Ovary (tissue), 9 donors: ENCODE results near the gene CHD6. TPM values are rescaled to one million over a fixed set of nuclear protein-coding genes. Genes with fewer than 3 reads are reported as not detected.

Source experiments
- DNase-seq, 5 donors: peaks; one replicate each; pipeline ENCODE4 v3.0.0-alpha.2; 2019 to 2020
- H3K27ac ChIP-seq, 2 donors: fragments of 200-600 bp; one replicate each; pipeline versions ENCODE4 v1.5.1 to v1.8.0; 2019 to 2022
- H3K27me3 ChIP-seq: fragments of 200-600 bp; one replicate; pipeline ENCODE4 v1.8.0; 2022
- H3K36me3 ChIP-seq: fragments of 200-600 bp; sonication (generic); one replicate; pipeline ENCODE4 v1.5.1; 2019
- H3K4me1 ChIP-seq: one replicate; pipeline ENCODE4 v1.8.1; 2013; ENCODE audit warnings: mild to moderate bottlenecking, moderate library complexity; ENCODE audit not compliant: insufficient read depth
- H3K4me3 ChIP-seq: fragments of 200-600 bp; sonication (generic); one replicate; pipeline ENCODE4 v1.5.1; 2017
- H3K9me3 ChIP-seq, 2 donors: fragments of 200-600 bp in 1 of 2; sonication (generic) in 1 of 2; one replicate each; pipeline versions ENCODE4 v1.5.1 to v1.8.1; 2013 to 2019; ENCODE audit warnings: mild to moderate bottlenecking in 1 of 2, moderate library complexity in 1 of 2
- EP300 ChIP-seq: sonication (generic); formaldehyde crosslinking; IDR thresholded peaks from one replicate; pipeline ENCODE4 v1.6.1; 2017; ENCODE audit warnings: antibody characterized with exemption
- POLR2A ChIP-seq: fragments of 450-650 bp; IDR thresholded peaks from one replicate; pipeline ENCODE4 v1.6.1; 2017; ENCODE audit warnings: antibody characterized with exemption, mild to moderate bottlenecking, moderate library complexity
- WGBS, 3 donors: extraction: QIAGEN DNeasy Blood & Tissue Kit in 1 of 3; methylation state at CpG; one replicate each; pipeline versions ENCODE4 v1.1.5 to v1.1.7; 2013 to 2017; 5-methylcytosine and 5-hydroxymethylcytosine counted together
- intact Hi-C, 4 donors: fragments of 100-400 bp; cut with DNase I; formaldehyde crosslinking; loops; one replicate each; pipeline versions ENCODE4 v1.11.0 to v1.15.1; 2022 to 2023
- polyA plus RNA-seq, 2 donors: library from polyadenylated mRNA; stranded (reverse); fragments of 200-250 nt in 1 of 2; fragments of 350-450 nt in 1 of 2; fragmentation: Illumina TruSeq in 1 of 2; extraction: RNeasy Lipid Tissue Mini Kit (QIAGEN cat#74804) in 1 of 2; gene quantifications; one replicate each; pipeline ENCODE4 v1.2.3, GENCODE V29; 2013 to 2014
- total RNA-seq, 7 donors: library from RNA; depleted of rRNA in 2 of 7; stranded (reverse); fragments of >200 nt in 2 of 7; fragmentation: NEBNext Ultra II Directional in 3 of 7; extraction: Animal tissue kit (Norgen Biotek cat#: 25700) in 3 of 7; gene quantifications; one replicate each; pipeline versions ENCODE4 v1.1.0 to v1.2.4, GENCODE V29; 2016 to 2023
- TF ChIP-seq, protein P1 (sequence below), 3 donors: fragments of 450-650 bp in 2 of 3; fragments of 200-600 bp in 1 of 3; IDR thresholded peaks; one replicate each; pipeline versions ENCODE4 v1.5.1 to v1.8.0; 2016 to 2022; ENCODE audit warnings: antibody characterized with exemption in 3 of 3, mild to moderate bottlenecking in 1 of 3
- donor health status: DM: no; HTN: no; CAD: no; lungs with moderate emphysema.
- donor health status: DM: no; HTN: no; CAD: no.
- donor health status: Bipolar disorder and iron deficiency.
- donor health status: DM: yes; HTN: yes; CAD: no.
- donor health status: DM: no; HTN: no; CAD: no.
- donor health status: DM: yes; HTN: yes; CAD: no.

Gene CHD6
- total and polyA plus RNA-seq, 9 donors = 12.1 to 82.4 (median 52.7) TPM

DNA sequence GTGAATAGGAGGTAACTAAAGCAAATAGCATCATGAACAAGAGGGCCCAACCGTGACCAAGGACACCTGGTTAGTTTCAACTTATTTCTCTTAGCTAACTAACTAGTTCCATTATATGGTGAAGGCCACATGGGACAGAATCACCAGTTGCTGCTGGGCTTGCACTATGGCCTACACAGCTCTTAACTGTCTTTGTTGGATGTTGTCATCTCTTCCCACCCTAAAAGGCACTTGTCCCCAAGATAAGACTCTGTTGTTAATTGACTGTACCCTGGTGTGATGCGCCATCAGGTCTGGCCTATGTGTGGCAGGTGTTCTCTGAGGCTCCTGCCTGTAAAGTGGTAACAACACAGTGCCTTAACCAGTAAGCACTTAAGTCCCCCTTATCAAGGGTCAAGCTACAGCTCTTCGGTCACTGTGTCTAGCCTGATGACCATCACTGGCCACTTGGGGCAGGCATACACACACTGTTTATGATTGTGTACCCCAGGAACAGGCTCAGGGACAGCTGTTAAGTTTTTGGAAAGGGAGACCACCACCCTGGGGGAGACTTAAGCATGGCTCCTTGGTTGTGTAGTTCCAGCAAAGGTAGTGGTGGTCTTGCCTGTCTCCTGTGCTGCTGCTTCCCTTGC lies 51.2 kb downstream of the CHD6 start:
- H3K4me1 ChIP-seq = peaks cover 15% of the 10 kb centered on the region
- WGBS, 3 donors = 86 to 100% (median 98%) methylated on average over 3 of the region's 3 CpGs

DNA sequence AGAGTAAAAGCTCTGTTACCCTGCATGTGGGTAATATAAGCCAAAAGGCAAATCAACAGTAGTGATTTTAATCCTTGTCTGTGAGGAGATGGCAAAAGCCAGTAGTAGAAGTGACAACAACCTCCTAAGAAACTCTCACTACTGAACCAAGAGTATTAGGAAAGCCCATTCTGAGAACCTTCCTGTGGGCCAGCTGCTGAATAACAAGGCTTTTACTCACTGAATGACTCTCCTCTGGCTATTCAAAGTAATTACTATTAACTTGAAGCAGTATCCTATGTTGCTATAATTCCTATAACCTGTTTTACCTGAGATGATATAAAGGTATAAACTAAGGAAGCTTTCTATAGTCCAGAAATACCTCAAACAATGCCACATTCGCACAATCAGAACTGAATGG lies 55.1 kb downstream of the CHD6 start:
- Histone ChIP-seq H3K27ac (no peak overlapping the region), H3K27me3 (no peaks in the 10 kb centered on the region), H3K36me3 (no peaks in the 10 kb centered on the region), H3K4me1 (peaks cover 9% of the 10 kb centered on the region), H3K9me3 (no peaks in the 10 kb centered on the region), H3K4me3 (no peak overlapping the region)
- intact Hi-C loops = no loop called here
- 95 to 100% (median 98%) methylated on average over 1 of the region's 1 CpG for WGBS, 3 donors
- DNase-seq = no peak
- no peak for TF ChIP-seq EP300
- TF ChIP-seq, protein P1, sequence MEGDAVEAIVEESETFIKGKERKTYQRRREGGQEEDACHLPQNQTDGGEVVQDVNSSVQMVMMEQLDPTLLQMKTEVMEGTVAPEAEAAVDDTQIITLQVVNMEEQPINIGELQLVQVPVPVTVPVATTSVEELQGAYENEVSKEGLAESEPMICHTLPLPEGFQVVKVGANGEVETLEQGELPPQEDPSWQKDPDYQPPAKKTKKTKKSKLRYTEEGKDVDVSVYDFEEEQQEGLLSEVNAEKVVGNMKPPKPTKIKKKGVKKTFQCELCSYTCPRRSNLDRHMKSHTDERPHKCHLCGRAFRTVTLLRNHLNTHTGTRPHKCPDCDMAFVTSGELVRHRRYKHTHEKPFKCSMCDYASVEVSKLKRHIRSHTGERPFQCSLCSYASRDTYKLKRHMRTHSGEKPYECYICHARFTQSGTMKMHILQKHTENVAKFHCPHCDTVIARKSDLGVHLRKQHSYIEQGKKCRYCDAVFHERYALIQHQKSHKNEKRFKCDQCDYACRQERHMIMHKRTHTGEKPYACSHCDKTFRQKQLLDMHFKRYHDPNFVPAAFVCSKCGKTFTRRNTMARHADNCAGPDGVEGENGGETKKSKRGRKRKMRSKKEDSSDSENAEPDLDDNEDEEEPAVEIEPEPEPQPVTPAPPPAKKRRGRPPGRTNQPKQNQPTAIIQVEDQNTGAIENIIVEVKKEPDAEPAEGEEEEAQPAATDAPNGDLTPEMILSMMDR (IDR thresholded peaks at IDR 0.05) = no peak
- TF ChIP-seq POLR2A = no peak

More for the DNA sequence above, 51.2 kb downstream of the CHD6 start:
- H3K9me3 ChIP-seq = no peaks in the 10 kb centered on the region
- no peaks in the 10 kb centered on the region for H3K36me3 ChIP-seq
- TF ChIP-seq EP300 = no peak
- TF ChIP-seq, protein P1 (IDR thresholded peaks at IDR 0.05) = no peak
- no peak for TF ChIP-seq POLR2A
- intact Hi-C loops = no loop called here
- no peak overlapping the region for H3K27ac ChIP-seq
- H3K4me3 ChIP-seq = no peak overlapping the region
- no peak for DNase-seq
- H3K27me3 ChIP-seq = no peaks in the 10 kb centered on the region

DNA sequence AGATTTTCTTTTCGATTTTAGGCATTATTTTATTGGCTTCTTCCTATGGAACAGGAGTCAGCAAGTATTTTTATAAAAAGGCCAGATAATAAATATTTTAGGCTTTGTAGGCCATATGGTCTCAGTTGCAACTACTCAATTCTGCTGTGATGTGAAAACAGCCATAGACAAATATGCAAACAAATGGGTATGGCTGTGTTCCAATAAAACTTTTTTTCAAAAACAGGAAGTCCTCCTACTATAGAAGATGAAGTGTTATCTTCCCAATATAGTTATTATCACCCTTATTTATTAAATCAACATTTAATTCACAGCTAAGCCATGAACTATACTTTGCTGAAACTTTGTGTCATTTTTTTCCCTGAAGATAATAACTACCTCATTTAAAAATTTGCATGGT lies 57.2 kb downstream of the CHD6 start:
- H3K4me3 ChIP-seq = no peak overlapping the region
- 24 to 51% (median 29%) methylated on average over 1 of the region's 1 CpG for WGBS, 3 donors
- peaks cover 3% of the 10 kb centered on the region for H3K4me1 ChIP-seq
- no peak for TF ChIP-seq EP300
- H3K36me3 ChIP-seq = no peaks in the 10 kb centered on the region
- no peaks in the 10 kb centered on the region for H3K27me3 ChIP-seq
- no peak for DNase-seq
- no peaks in the 10 kb centered on the region for H3K9me3 ChIP-seq
- intact Hi-C loops = no loop called here
- no peak overlapping the region for H3K27ac ChIP-seq

DNA sequence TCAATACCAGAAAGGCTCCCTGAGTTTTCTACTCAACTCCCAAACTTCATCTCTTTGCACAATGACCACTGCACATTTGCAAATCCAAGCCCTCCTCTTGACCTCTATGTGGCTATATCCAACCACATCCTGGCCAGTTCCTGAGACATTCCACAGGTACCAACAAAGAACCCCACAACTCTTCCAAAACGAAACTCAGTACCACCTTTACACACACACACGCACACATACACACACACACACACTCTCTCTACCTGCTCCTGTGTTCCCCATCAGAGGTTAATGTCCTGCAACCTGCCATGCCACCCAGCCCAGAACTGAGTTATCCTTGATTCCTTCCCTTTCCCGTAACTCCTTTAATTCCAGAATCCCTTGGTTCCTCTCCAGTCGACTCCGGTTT lies 58.5 kb downstream of the CHD6 start:
- Histone ChIP-seq H3K27ac (no peak overlapping the region), H3K4me3 (no peak overlapping the region), H3K27me3 (no peaks in the 10 kb centered on the region), H3K4me1 (peaks cover 3% of the 10 kb centered on the region), H3K9me3 (no peaks in the 10 kb centered on the region), H3K36me3 (no peaks in the 10 kb centered on the region)
- 92 to 95% (median 93%) methylated on average over 5 of the region's 5 CpGs for WGBS, 3 donors
- DNase-seq = no peak
- TF ChIP-seq EP300 (no peak), POLR2A (no peak)
- TF ChIP-seq, protein P1 (IDR thresholded peaks at IDR 0.05) = no peak
- intact Hi-C loops = no loop called here

DNA sequence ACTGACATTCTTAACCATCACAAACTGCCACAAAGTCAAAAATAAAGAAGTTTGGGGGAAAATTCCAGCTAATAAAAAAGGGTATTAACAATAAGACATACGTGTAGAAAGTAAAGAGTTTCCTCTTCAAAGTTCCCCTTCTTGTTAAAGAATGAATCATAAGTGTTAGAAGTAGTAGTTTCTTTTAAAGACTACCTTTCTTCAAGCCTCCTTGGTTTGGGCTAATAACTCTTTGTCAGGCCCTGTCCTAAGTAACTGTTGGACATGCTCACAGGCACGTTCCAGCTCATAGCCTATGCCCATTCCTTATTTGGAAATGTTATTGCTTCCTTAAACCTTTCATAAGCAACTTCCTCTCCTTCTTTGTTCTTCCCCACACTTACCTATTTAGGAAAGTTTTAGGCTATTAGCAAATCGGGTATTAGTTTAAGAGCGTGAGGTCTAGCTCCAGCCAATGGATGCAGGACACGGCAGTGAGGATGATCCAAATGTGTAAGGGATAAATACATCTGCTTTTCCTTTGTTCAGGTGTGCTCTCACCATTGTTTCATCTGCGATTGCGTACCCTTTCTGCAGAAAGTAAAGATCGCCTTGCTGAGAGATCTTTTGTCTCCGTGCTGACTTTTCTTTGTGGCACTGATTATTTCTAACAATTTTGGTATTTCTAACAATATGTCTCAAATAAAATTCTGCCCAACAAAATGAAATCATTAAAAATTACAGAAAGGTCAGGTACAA lies 64.9 kb downstream of the CHD6 start:
- H3K27ac ChIP-seq = no peak overlapping the region
- 94 to 95% (median 94%) methylated on average over 9 of the region's 9 CpGs for WGBS, 3 donors
- TF ChIP-seq POLR2A = no peak
- intact Hi-C loops = no loop called here
- no peaks in the 10 kb centered on the region for H3K27me3 ChIP-seq
- H3K36me3 ChIP-seq = no peaks in the 10 kb centered on the region
- H3K9me3 ChIP-seq = no peaks in the 10 kb centered on the region
- DNase-seq = no peak
- H3K4me1 ChIP-seq = peaks cover 2% of the 10 kb centered on the region
- no peak overlapping the region for H3K4me3 ChIP-seq
